T-helper 1 cell (primary cell): ENCODE results near the gene LHFPL5.

Experiments used
- DNase-seq, 5 donors: peaks; one replicate each; pipeline ENCODE4 v3.0.0-alpha.2; 2012 to 2020

The LHFPL5 gene

DNA sequence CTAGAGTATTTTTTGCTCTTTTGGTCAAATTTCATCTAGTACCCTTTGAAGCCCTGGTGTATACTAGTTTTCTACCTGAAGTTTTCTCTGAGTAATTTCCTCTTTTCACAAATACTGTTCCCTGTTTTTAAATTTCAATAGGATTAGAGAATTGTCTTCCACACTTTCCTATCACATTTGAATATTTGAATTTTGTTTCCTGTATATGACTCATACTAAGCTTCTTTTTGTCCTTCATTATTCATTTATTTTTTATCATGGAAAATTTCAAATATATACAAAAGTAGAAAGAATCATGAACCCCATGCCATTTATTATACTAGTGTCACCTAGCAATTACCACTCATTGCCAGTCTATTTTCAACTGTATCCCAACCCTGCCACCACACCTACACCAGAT, 52.7 kb downstream of the LHFPL5 start:
- DNase-seq: no peak

DNA sequence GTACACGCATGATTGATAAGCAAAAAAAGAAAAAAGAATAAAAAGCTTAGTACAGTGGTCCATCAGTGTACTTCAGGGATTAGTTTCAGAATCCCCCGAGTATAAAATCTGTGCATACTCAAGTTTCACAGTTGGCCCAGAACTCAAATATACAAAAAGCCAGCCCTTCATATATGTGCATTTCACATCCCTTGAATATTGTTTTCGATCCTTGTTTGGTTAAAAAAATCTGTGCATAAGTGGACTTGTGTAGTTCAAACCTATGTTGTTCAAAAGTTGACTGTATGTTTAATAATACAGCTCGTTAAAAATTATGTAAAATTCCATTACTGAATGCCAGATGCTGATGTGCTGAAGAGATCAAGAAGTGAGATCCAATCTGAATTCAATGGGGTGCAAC, 54.2 kb downstream of the LHFPL5 start:
- no peak for DNase-seq
